WTC11 (cell line): ENCODE results near the gene HMX1.

Experiments
- CTCF ChIP-seq: fragments of 200-600 bp; IDR thresholded peaks from 2 replicates; pipeline ENCODE4 v1.8.0; 2022; ENCODE audit warnings: antibody characterized with exemption
- E2F1 ChIP-seq: sonication (generic); formaldehyde crosslinking; IDR thresholded peaks from 2 replicates; pipeline ENCODE4 v1.8.0; 2022; ENCODE audit warnings: mild to moderate bottlenecking, missing genetic modification reagents
- ELF4 ChIP-seq: sonication (generic); formaldehyde crosslinking; IDR thresholded peaks from 2 replicates; pipeline ENCODE4 v1.8.1; 2022; ENCODE audit warnings: low read depth, mild to moderate bottlenecking, moderate library complexity, missing genetic modification reagents
- FOXK1 ChIP-seq: sonication (generic); formaldehyde crosslinking; IDR thresholded peaks from 2 replicates; pipeline ENCODE4 v1.8.0; 2022; ENCODE audit warnings: mild to moderate bottlenecking, moderate library complexity, missing genetic modification reagents
- MAX ChIP-seq: sonication (generic); formaldehyde crosslinking; IDR thresholded peaks from 2 replicates; pipeline ENCODE4 v1.8.0; 2022; ENCODE audit warnings: mild to moderate bottlenecking, missing genetic modification reagents
- NFATC4 ChIP-seq: fragments of 250-450 bp; sonication (Bioruptor Pico); IDR thresholded peaks from 2 replicates; pipeline ENCODE4 v1.9.0; 2021; ENCODE audit warnings: mild to moderate bottlenecking
- USF2 ChIP-seq: sonication (generic); formaldehyde crosslinking; IDR thresholded peaks from 2 replicates; pipeline ENCODE4 v1.8.1; 2023; ENCODE audit warnings: mild to moderate bottlenecking, missing genetic modification reagents, moderate library complexity
- ZNF121 ChIP-seq: sonication (generic); formaldehyde crosslinking; IDR thresholded peaks from 2 replicates; pipeline ENCODE4 v1.8.0; 2023; ENCODE audit warnings: missing genetic modification reagents

- TF ChIP-seq USF2 (no peak), ELF4 (CRISPR knock-in tag) (no peak), MAX (CRISPR knock-in tag) (no peak), FOXK1 (CRISPR knock-in tag) (no peak), CTCF (no peak), E2F1 (no peak), ZNF121 (CRISPR knock-in tag) (no peak), NFATC4 (CRISPR knock-in tag) (no peak)
These were observed 40.9 kb downstream of the HMX1 start for GRCh38 chr4:8830611-8831200.
